ENCODE results near the gene EIF3C.
"Not testable (repeated sequence)": the region's sequence is repeated elsewhere in the genome, so short reads cannot be mapped to it uniquely, and the experiment has no call there.

Gene EIF3C

GRCh38 chr16:28711220-28712083, at the start of gene EIF3C:
Gene EIF3C (plus strand): TSS chr16:28711464. CDS start chr16:28711687, 223 bp downstream.
- not testable (repeated sequence) for DNase-seq (ENCODE audit: low spot score)

GRCh38 chr16:28666264-28666663, 45.0 kb upstream of the EIF3C start:
- not testable (repeated sequence) for DNase-seq (ENCODE audit: low spot score)

- not testable (repeated sequence) for DNase-seq (ENCODE audit: low spot score)
Observed at GRCh38 chr16:28667480-28667879, 43.8 kb upstream of the EIF3C start.

- not testable (repeated sequence) for DNase-seq (ENCODE audit: low spot score)
Observed at GRCh38 chr16:28668199-28668598, 43.1 kb upstream of the EIF3C start.

- DNase-seq (ENCODE audit: low spot score) = not testable (repeated sequence)
Observed at GRCh38 chr16:28688327-28688952, 22.8 kb upstream of the EIF3C start.

- DNase-seq (ENCODE audit: low spot score) = not testable (repeated sequence)
Observed at GRCh38 chr16:28689425-28689824, 21.8 kb upstream of the EIF3C start.

GRCh38 chr16:28691722-28692121, 19.5 kb upstream of the EIF3C start:
- not testable (repeated sequence) for DNase-seq (ENCODE audit: low spot score)

GRCh38 chr16:28693257-28693950, 17.9 kb upstream of the EIF3C start:
- not testable (repeated sequence) for DNase-seq (ENCODE audit: low spot score)

- not testable (repeated sequence) for DNase-seq (ENCODE audit: low spot score)
Observed at GRCh38 chr16:28699792-28700191, 11.5 kb upstream of the EIF3C start.

- not testable (repeated sequence) for DNase-seq (ENCODE audit: low spot score)
Observed at GRCh38 chr16:28700349-28700748, 10.9 kb upstream of the EIF3C start.

- DNase-seq (ENCODE audit: low spot score) = not testable (repeated sequence)
Observed at GRCh38 chr16:28701384-28701783, 9.9 kb upstream of the EIF3C start.

- not testable (repeated sequence) for DNase-seq (ENCODE audit: low spot score)
Observed at GRCh38 chr16:28704246-28704645, 7.0 kb upstream of the EIF3C start.

GRCh38 chr16:28722852-28723650, 11.8 kb downstream of the EIF3C start:
- DNase-seq (ENCODE audit: low spot score) = not testable (repeated sequence)

- DNase-seq (ENCODE audit: low spot score) = not testable (repeated sequence)
Observed at GRCh38 chr16:28731253-28731652, 20.0 kb downstream of the EIF3C start.

GRCh38 chr16:28732455-28733124, 21.3 kb downstream of the EIF3C start:
- not testable (repeated sequence) for DNase-seq (ENCODE audit: low spot score)

- not testable (repeated sequence) for DNase-seq (ENCODE audit: low spot score)
Observed at GRCh38 chr16:28739787-28740186, 28.5 kb downstream of the EIF3C start.

GRCh38 chr16:28740631-28741030, 29.4 kb downstream of the EIF3C start:
- not testable (repeated sequence) for DNase-seq (ENCODE audit: low spot score)

GRCh38 chr16:28741295-28741694, 30.0 kb downstream of the EIF3C start:
- DNase-seq (ENCODE audit: low spot score) = not testable (repeated sequence)

GRCh38 chr16:28746618-28747350, 35.5 kb downstream of the EIF3C start:
- not testable (repeated sequence) for DNase-seq (ENCODE audit: low spot score)

GRCh38 chr16:28749997-28750465, 38.8 kb downstream of the EIF3C start:
- not testable (repeated sequence) for DNase-seq (ENCODE audit: low spot score)
